ENCODE measurements around the gene PDE3A.

- TF ChIP-seq, protein P1, sequence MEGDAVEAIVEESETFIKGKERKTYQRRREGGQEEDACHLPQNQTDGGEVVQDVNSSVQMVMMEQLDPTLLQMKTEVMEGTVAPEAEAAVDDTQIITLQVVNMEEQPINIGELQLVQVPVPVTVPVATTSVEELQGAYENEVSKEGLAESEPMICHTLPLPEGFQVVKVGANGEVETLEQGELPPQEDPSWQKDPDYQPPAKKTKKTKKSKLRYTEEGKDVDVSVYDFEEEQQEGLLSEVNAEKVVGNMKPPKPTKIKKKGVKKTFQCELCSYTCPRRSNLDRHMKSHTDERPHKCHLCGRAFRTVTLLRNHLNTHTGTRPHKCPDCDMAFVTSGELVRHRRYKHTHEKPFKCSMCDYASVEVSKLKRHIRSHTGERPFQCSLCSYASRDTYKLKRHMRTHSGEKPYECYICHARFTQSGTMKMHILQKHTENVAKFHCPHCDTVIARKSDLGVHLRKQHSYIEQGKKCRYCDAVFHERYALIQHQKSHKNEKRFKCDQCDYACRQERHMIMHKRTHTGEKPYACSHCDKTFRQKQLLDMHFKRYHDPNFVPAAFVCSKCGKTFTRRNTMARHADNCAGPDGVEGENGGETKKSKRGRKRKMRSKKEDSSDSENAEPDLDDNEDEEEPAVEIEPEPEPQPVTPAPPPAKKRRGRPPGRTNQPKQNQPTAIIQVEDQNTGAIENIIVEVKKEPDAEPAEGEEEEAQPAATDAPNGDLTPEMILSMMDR (conservative IDR thresholded peaks at IDR 0.05) = no peak
- no peak for TF ChIP-seq ZFX (IDR thresholded peaks at IDR 0.05)
Measured at GRCh38 chr12:20367583-20368113, 689 bp upstream of the PDE3A start.
